Cardiac muscle cell (in vitro differentiated cells and primary cell): ENCODE results near the gene ATP6V1G2. TPM values are rescaled to one million over a fixed set of nuclear protein-coding genes. Genes with fewer than 3 reads are reported as not detected.
A peak's percentile ranks its signal among the peaks of the same experiment; 100 is the strongest.
"Not testable (repeated sequence)": the region's sequence is repeated elsewhere in the genome, so short reads cannot be mapped to it uniquely, and the experiment has no call there.

Experiments used
- DNase-seq, 2 donors: peaks; one replicate each; pipeline versions ENCODE4 v3.0.0 to v3.0.0-alpha.2; 2010 to 2017; ENCODE audit warnings: low read depth in 1 of 2, low spot score in 1 of 2
- H3K27ac ChIP-seq: fragments of 200-600 bp; sonication (generic); 2 replicates; pipeline ENCODE4 v1.5.1; 2016
- H3K27me3 ChIP-seq: fragments of 200-600 bp; sonication (generic); 2 replicates; pipeline ENCODE4 v1.6.0; 2016; ENCODE audit warnings: control low read depth
- H3K36me3 ChIP-seq: fragments of 200-600 bp; sonication (generic); 2 replicates; pipeline ENCODE4 v1.5.1; 2016; ENCODE audit warnings: control low read depth
- H3K4me1 ChIP-seq: fragments of 200-600 bp; sonication (generic); 2 replicates; pipeline ENCODE4 v1.8.1; 2017; ENCODE audit warnings: low read depth, mild to moderate bottlenecking, mixed run types
- H3K4me3 ChIP-seq: fragments of 200-600 bp; sonication (generic); 2 replicates; pipeline ENCODE4 v1.5.1; 2016; ENCODE audit warnings: mild to moderate bottlenecking
- H3K9me3 ChIP-seq: fragments of 200-600 bp; sonication (generic); 2 replicates; pipeline ENCODE4 v1.5.1; 2017; ENCODE audit warnings: low read depth, mild to moderate bottlenecking, control low read depth
- polyA plus RNA-seq: library from polyadenylated mRNA; unstranded; fragments of >200 nt; fragmentation: Nextera tagmentation; extraction: Ambion mirVana; gene quantifications from 2 replicates; pipeline ENCODE4 v1.2.1, GENCODE V29; 2016
- total RNA-seq: library from RNA; depleted of rRNA; stranded (reverse); fragments of >200 nt; gene quantifications from 2 replicates; pipeline ENCODE4 v1.2.3, GENCODE V29; 2016
- TF ChIP-seq, protein P1 (sequence below): IDR thresholded peaks from 2 replicates; pipeline ENCODE4 v1.5.1; 2012; ENCODE audit warnings: low read depth, mild to moderate bottlenecking, low read length

Gene ATP6V1G2
- 21.2 and 28.8 TPM in 2 replicates for total RNA-seq
- 32.7 and 40.2 TPM in 2 replicates for polyA plus RNA-seq

DNA sequence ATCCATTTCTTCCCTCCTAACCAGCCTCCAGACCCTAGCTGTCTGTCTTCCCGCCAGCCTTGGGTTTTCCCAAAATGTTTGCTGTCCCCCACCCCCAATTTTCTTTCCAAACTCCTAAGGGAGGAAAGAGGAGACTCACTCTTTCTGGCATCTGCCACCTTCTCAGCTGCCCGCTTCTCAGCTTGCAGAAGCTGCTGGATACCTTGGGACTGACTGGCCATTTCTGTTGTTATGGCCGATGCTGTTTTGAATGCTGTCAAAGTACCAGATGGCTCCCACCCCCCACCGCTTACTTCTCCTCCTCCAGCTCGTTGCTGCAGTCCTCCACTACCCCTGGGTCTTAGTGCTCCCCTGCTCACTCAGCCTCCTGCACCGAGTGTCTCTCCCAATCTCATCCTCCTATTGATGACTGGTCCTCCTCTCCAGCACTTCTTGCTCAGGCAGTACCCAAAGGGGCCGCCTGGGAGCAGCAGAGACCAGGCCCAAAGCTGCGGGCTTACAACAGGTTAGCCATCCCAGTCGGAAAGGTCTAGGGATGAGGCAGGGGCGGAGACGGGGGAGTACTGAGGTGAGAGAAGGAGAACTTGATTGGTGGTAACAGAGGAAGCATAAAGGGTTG, at the start of gene ATP6V1G2:
Gene ATP6V1G2 (minus strand): TSS at position 270 of the 619 bp plus-strand sequence. CDS start 49 bp downstream, at position 221.
- Histone ChIP-seq H3K9me3 (no peaks in the 10 kb centered on the region), H3K36me3 (peaks cover 12% of the 10 kb centered on the region), H3K4me1 (peaks cover 10% of the 10 kb centered on the region), H3K4me3 (peak within 1 kb of the TSS; percentile 56), H3K27me3 (no peaks in the 10 kb centered on the region), H3K27ac (peak within 1 kb of the TSS; percentile 54)
- TF ChIP-seq, protein P1, sequence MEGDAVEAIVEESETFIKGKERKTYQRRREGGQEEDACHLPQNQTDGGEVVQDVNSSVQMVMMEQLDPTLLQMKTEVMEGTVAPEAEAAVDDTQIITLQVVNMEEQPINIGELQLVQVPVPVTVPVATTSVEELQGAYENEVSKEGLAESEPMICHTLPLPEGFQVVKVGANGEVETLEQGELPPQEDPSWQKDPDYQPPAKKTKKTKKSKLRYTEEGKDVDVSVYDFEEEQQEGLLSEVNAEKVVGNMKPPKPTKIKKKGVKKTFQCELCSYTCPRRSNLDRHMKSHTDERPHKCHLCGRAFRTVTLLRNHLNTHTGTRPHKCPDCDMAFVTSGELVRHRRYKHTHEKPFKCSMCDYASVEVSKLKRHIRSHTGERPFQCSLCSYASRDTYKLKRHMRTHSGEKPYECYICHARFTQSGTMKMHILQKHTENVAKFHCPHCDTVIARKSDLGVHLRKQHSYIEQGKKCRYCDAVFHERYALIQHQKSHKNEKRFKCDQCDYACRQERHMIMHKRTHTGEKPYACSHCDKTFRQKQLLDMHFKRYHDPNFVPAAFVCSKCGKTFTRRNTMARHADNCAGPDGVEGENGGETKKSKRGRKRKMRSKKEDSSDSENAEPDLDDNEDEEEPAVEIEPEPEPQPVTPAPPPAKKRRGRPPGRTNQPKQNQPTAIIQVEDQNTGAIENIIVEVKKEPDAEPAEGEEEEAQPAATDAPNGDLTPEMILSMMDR: peak; percentile 100
- DNase-seq: peak; percentile 93

DNA sequence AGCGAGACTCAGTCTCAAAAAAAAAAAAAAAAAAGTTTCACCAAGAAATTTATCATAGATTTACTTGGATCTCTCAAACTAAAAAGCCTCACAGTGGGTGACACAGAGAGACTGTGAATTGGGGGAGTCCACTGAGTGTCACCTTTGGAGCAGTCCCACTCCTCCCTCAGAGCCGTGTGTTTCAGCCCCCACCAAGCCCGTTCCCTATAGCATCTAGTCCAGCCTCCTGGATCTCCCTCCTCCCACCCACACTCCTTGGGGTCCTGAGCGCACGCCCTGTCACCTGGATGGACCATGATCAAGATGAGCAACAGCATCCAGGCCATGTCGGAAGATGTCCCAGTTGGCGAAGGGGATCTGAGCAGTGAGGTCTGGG, 46.0 kb upstream of the ATP6V1G2 start:
- Histone ChIP-seq H3K27ac (no peak overlapping the region), H3K9me3 (no peaks in the 10 kb centered on the region), H3K27me3 (no peaks in the 10 kb centered on the region), H3K4me3 (no peak overlapping the region), H3K4me1 (no peaks in the 10 kb centered on the region), H3K36me3 (no peaks in the 10 kb centered on the region)
- no peak for DNase-seq
- TF ChIP-seq, protein P1: no peak

DNA sequence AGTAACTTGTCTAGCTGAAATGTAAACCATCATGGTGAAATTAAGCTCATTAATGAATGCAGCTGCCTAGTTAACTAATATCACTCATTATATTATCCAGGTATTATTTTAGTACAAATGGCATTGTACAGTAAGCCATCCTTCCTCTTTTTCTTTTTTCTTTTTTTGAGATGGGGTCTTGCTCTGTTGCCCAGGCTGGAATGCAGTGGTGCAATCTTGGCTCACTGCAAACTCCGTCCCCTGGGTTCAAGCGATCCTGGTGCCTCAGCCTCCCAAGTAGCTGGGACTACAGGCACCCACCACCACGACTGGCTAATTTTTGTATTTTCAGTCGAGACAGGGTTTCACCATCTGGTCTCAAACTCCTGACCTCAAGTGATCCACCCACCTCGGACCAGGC, 44.3 kb upstream of the ATP6V1G2 start:
- H3K36me3 ChIP-seq, DNase-seq, H3K4me3 ChIP-seq, H3K9me3 ChIP-seq, H3K27me3 ChIP-seq, H3K27ac ChIP-seq, H3K4me1 ChIP-seq: not testable (repeated sequence)

DNA sequence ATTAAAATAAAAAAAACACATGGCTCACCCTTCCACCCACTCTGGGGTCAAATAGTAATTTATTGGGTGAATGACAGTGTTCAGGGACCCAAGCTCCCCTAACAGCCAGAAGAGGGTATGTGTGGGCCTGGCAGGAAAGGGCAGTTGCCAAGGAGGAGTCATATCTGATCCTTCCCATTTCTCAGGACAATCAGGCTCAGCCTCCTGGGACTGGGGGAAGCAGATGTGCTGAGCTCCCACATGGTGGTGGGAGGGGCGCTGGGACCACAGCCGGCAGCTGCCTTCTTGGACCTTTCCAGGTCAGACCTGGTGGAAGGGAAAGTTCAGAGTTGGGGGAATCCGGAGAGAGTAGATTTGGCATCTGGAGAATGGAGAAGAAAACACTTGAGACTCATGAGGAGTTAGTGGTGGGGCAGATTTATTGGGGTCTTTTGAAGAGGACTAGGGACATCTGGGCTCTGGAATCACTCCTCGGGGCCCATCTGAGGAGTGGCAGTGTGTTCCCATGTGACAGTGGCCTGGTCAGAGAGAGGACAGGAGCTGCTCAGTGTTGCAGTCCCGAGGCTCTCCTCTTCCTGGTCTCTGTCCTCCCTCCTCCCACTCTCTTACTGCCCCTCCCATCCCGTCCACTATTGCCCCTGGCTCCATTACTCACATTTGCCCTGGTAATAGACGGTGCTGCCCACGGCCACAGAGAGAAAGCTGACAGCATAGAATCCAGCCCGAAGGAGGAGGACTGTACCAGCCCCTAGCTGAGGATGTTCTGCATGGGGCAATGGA, 42.7 kb upstream of the ATP6V1G2 start:
- no peaks in the 10 kb centered on the region for H3K27me3 ChIP-seq
- H3K4me3 ChIP-seq: no peak overlapping the region
- H3K27ac ChIP-seq: no peak overlapping the region
- no peaks in the 10 kb centered on the region for H3K4me1 ChIP-seq
- no peaks in the 10 kb centered on the region for H3K9me3 ChIP-seq
- peak in 1 of 2 donors; percentile 14 for DNase-seq
- TF ChIP-seq, protein P1: no peak
- no peaks in the 10 kb centered on the region for H3K36me3 ChIP-seq

DNA sequence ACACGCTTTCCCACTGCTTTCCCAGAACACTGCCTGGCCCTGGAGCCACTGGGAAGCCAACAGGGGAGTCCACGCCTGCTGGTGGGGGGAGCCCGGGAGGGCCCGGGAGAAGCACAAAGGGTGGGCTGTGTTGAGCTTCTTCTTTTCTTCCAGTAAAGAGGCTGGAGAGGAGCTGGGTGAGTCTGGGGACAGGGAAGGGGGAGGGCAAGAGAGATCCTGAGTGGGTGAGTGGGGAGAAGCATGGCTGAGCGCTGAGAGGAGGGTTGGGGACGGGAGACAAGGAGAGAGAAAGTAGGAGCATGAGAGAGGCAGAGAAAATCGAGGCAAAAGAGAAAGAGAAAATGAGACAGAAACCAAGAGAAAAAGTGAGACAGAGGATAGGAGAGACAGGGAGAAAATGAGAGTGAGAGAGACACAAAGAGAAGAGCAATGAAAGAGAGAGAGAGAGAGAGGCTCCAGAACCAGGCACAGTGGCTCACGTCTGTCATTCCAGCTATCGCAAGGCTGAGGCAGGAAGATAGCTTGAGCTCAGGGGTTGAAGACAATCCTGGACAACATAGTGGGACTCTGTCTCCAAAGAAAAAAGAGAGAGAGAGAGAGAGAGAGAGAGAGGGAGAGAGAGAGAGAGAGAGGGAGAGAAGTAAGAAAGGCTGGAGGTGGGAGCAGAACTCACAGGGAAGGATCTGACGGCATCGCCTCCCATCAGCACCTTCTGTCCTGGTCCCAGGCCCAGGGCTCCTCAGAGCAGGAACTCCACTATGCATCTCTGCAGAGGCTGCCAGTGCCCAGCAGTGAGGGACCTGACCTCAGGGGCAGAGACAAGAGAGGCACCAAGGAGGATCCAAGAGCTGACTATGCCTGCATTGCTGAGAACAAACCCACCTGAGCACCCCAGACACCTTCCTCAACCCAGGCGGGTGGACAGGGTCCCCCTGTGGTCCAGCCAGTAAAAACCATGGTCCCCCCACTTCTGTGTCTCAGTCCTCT, 41.7 kb upstream of the ATP6V1G2 start:
- Histone ChIP-seq H3K27me3 (no peaks in the 10 kb centered on the region), H3K27ac (no peak overlapping the region), H3K4me1 (no peaks in the 10 kb centered on the region), H3K9me3 (no peaks in the 10 kb centered on the region), H3K4me3 (no peak overlapping the region), H3K36me3 (no peaks in the 10 kb centered on the region)
- no peak for DNase-seq
- TF ChIP-seq, protein P1: no peak
